ENCODE results near the gene GNG13. TPM values are rescaled to one million over a fixed set of nuclear protein-coding genes. Genes with fewer than 3 reads are reported as not detected.
"Not testable (repeated sequence)": the region's sequence is repeated elsewhere in the genome, so short reads cannot be mapped to it uniquely, and the experiment has no call there.

The GNG13 gene, protein sequence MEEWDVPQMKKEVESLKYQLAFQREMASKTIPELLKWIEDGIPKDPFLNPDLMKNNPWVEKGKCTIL
- total RNA-seq = not detected
- long read RNA-seq = 0 reads

GRCh38 chr16:799948-800833 lies at the start of gene GNG13:
Gene GNG13 (minus strand): TSS chr16:800734. CDS start chr16:799077, 1,657 bp downstream.
- no peak for ATAC-seq

GRCh38 chr16:848510-849253 lies 48.1 kb upstream of the GNG13 start:
- ATAC-seq (no peak), DNase-seq (peak; percentile 10)
- intact Hi-C loops (cut with DNase I) = no loop called here

More at GRCh38 chr16:799948-800833, at the start of gene GNG13:
- intact Hi-C loops (cut with DNase I) = no loop called here
- no peak for DNase-seq

DNA sequence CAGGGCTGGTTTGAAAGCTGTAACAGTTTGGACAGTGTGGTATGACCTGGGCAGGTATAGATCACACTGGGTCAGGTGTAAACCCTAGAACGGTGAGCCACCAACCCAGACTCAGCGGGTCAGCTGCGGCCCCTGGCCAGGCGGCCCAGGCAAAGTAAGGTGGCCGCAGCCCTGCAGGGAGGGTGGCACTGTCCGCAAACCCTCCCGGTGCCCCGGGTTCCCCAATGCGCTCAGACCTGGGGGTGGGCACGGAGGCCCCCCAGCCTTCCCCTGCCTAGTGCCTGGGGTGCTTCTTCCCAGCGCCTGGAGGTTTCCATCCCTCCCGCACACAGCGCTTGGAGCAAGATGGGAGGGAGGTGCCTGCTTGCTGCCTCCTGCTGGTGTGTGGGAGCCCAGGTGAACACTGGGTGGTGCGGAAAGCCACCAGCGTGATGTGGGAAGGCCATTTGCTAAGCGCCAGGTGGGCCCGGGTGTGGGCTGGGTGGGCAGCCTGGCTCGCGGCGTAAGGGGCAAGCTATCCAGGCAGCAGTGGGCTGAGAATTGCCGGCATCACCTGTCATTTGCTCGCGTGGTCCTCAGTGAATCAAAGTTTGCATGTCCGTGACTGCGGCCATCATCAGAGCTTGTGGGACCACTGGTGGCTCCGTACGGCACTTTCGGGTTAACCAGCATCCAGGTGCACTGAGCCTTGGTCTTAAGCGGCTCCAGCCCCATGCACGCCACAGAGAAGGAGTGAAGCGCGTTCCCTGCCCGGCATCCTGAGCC lies 47.3 kb upstream of the GNG13 start:
- DNase-seq (peak; percentile 10), ATAC-seq (no peak)
- intact Hi-C loops (cut with DNase I) = no loop called here

- peak; percentile 9 for DNase-seq
- intact Hi-C loops (cut with DNase I) = no loop called here
- no peak for ATAC-seq
Observed at GRCh38 chr16:847151-847550, 46.6 kb upstream of the GNG13 start.

DNA sequence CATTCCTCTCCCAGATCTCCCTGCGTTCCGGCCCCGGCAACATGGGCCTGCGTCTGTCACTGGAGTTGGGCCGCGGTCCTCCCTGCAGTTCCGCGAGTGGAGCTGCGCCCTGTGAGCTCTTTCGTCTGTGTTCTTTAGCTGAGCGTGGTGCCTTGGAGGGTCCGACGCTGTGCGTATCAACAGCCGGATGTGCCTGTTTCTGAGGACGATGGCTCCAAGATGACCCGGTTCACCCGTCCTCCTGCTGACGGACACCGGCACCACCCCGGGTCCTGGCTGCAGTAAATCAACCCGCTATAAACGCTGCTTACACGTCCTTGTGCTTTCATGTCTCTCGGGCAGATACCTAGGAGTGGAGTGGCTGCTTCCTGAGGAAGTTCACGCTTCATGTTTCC lies 44.8 kb upstream of the GNG13 start:
- ATAC-seq = no peak
- peak; percentile 4 for DNase-seq
- intact Hi-C loops (cut with DNase I) = no loop called here

GRCh38 chr16:844638-845350 lies 44.3 kb upstream of the GNG13 start:
- intact Hi-C loops (cut with DNase I) = no loop called here
- ATAC-seq (no peak), DNase-seq (peak; percentile 18)

DNA sequence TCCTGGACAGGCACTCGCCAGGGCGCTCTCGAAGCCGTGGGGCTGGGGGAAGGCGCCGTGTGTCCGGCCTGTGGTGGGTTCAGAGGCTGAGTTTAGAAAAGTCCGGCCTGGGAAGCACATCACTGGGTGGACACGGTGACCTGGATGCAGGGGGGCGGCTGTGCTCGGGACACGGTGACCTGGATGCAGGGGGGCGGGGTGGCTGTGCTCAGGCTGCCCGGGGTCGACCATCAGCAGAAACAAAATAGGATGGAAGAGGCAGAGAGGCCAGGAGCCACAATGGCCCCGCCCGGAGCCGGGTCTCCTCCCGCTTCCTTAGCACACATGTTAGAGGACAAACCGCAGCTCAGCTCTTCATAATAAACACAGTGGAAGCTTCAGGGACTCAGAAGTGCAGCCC lies 43.2 kb upstream of the GNG13 start:
- DNase-seq (no peak), ATAC-seq (no peak)
- intact Hi-C loops (cut with DNase I) = no loop called here

- intact Hi-C loops (cut with DNase I) = no loop called here
- DNase-seq (no peak), ATAC-seq (no peak)
Observed at GRCh38 chr16:842711-843560, 42.4 kb upstream of the GNG13 start.

DNA sequence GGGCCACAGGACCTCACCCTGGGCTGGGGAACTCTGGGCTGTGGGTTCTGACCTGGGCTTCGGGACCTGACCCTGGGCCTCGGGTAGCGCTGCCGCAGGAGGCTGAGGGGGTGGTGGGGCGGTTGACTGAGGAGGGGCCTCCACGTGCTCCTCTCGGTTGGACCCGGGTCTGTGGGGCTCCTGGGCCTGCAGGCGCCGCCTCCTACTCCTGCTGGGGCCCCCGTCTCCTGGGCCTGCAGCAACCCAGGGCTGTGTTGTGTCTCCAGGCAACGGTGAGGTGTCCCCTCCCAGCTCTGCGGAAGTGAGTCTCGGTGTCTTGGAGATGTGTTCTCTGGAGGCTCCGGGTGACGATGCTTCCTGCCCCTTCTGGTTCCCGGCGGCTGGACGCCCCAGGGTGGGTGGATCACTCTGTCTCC lies 41.5 kb upstream of the GNG13 start:
- intact Hi-C loops (cut with DNase I) = no loop called here
- ATAC-seq (no peak), DNase-seq (no peak)

GRCh38 chr16:841455-842060 lies 41.0 kb upstream of the GNG13 start:
- no peak for ATAC-seq
- intact Hi-C loops (cut with DNase I) = no loop called here
- no peak for DNase-seq

- intact Hi-C loops (cut with DNase I) = no loop called here
- ATAC-seq (no peak), DNase-seq (no peak)
Observed at GRCh38 chr16:840561-841454, 40.3 kb upstream of the GNG13 start.

- ATAC-seq = no peak
- DNase-seq = no peak
- intact Hi-C loops (cut with DNase I) = no loop called here
Observed at GRCh38 chr16:839643-840408, 39.3 kb upstream of the GNG13 start.

GRCh38 chr16:838741-839140 lies 38.2 kb upstream of the GNG13 start:
- DNase-seq (no peak), ATAC-seq (no peak)
- intact Hi-C loops (cut with DNase I) = no loop called here

- intact Hi-C loops (cut with DNase I); DNase-seq; ATAC-seq: not testable (repeated sequence)
Observed at GRCh38 chr16:836822-837221, 36.3 kb upstream of the GNG13 start.

GRCh38 chr16:836221-836620 lies 35.7 kb upstream of the GNG13 start:
- no peak for ATAC-seq
- intact Hi-C loops (cut with DNase I) = no loop called here
- DNase-seq = no peak

- intact Hi-C loops (cut with DNase I) = no loop called here
- ATAC-seq (no peak), DNase-seq (no peak)
Observed at GRCh38 chr16:835373-835772, 34.8 kb upstream of the GNG13 start.

Measured in left cardiac atrium (tissue), 4 donors.